ENCODE results near the gene ALKBH3. TPM values are rescaled to one million over a fixed set of nuclear protein-coding genes. Genes with fewer than 3 reads are reported as not detected.

Gene ALKBH3
- total and polyA plus RNA-seq, 2 experiments from 2014 or later: 10.7 to 10.8 TPM

- Histone ChIP-seq H3K4me1 (ENCODE audit: insufficient read depth) (peaks cover 12% of the 10 kb centered on the region), H4K20me1 (replicated peaks; ENCODE audit: insufficient read depth) (no peaks in the 10 kb centered on the region), H3F3A (replicated peaks; ENCODE audit: low read depth) (no peaks in the 10 kb centered on the region), H3K27me3 (ENCODE audit: insufficient read depth) (no peaks in the 10 kb centered on the region), H3K4me3 (no peak overlapping the region), H3K36me3 (ENCODE audit: insufficient read depth) (no peaks in the 10 kb centered on the region), H3K79me2 (replicated peaks; ENCODE audit: insufficient read depth) (no peaks in the 10 kb centered on the region), H2AFZ (no peak overlapping the region), H3K4me2 (no peak overlapping the region), H3K27ac (ENCODE audit: low read depth) (no peak overlapping the region), H3K9me2 (ENCODE audit: insufficient read depth) (peaks cover 9% of the 10 kb centered on the region)
- TF ChIP-seq CREB1 (CRISPR knock-in tag; IDR thresholded peaks at IDR 0.05; ENCODE audit: low read depth) (no peak), ZNF114 (CRISPR knock-in tag; IDR thresholded peaks at IDR 0.05) (no peak), POLR2AphosphoS5 (IDR thresholded peaks at IDR 0.05; ENCODE audit: low read depth) (no peak)
- no peak overlapping the region for H3K27ac Mint-ChIP-seq
- peaks cover 10% of the 10 kb centered on the region for H3K27me3 Mint-ChIP-seq (ENCODE audit: insufficient read depth, low read depth, poor library complexity)
- peaks cover 4% of the 10 kb centered on the region; the same call in 1 of the 3 replicates for H3K36me3 Mint-ChIP-seq (ENCODE audit: low read depth)
- DNase-seq (ENCODE audit: low spot score): no peak
- H3K4me3 Mint-ChIP-seq: no peak overlapping the region
- H3K4me1 Mint-ChIP-seq: peaks cover 23% of the 10 kb centered on the region
- H3K9me3 Mint-ChIP-seq: peaks cover 17% of the 10 kb centered on the region
- peak; percentile 54 for ATAC-seq
Observed at GRCh38 chr11:43962383-43963278, 82.0 kb downstream of the ALKBH3 start.

- H3K4me2 ChIP-seq: no peak overlapping the region
- H3K9me2 ChIP-seq (ENCODE audit: insufficient read depth): peaks cover 8% of the 10 kb centered on the region
- H2AFZ ChIP-seq: no peak overlapping the region
- peaks cover 18% of the 10 kb centered on the region for H3K4me1 Mint-ChIP-seq
- no peak overlapping the region for H3K4me3 ChIP-seq
- no peak overlapping the region for H3K4me3 Mint-ChIP-seq
- no peaks in the 10 kb centered on the region for H3K79me2 ChIP-seq (replicated peaks; ENCODE audit: insufficient read depth)
- H3F3A ChIP-seq (replicated peaks; ENCODE audit: low read depth): no peaks in the 10 kb centered on the region
- no peak for TF ChIP-seq POLR2AphosphoS5 (IDR thresholded peaks at IDR 0.05; ENCODE audit: low read depth)
- no peak for TF ChIP-seq NANOG (IDR thresholded peaks at IDR 0.05; ENCODE audit: borderline replicate concordance)
- TF ChIP-seq ZNF462 (CRISPR knock-in tag; IDR thresholded peaks at IDR 0.05): no peak
- no peak for TF ChIP-seq ETS1 (IDR thresholded peaks at IDR 0.05)
- no peak for TF ChIP-seq CREB1 (CRISPR knock-in tag; IDR thresholded peaks at IDR 0.05; ENCODE audit: low read depth)
- TF ChIP-seq STAT1 (IDR thresholded peaks at IDR 0.05; ENCODE audit: unreplicated experiment): no peak
- TF ChIP-seq CTCF (conservative IDR thresholded peaks at IDR 0.05; ENCODE audit: low read depth in 2 of 2): no peak
- no peak for TF ChIP-seq ZNF331 (CRISPR knock-in tag; IDR thresholded peaks at IDR 0.05; ENCODE audit: low read depth)
- TF ChIP-seq EZH2phosphoT487 (IDR thresholded peaks at IDR 0.05; ENCODE audit: unreplicated experiment): no peak
- no peak for TF ChIP-seq ZNF114 (CRISPR knock-in tag; IDR thresholded peaks at IDR 0.05)
- H3K4me1 ChIP-seq (ENCODE audit: insufficient read depth): peaks cover 6% of the 10 kb centered on the region
- peaks cover 15% of the 10 kb centered on the region for H3K9me3 Mint-ChIP-seq
- no peak overlapping the region for H3K27ac Mint-ChIP-seq
- no peaks in the 10 kb centered on the region for H3K27me3 ChIP-seq (ENCODE audit: insufficient read depth)
- H3K36me3 ChIP-seq (ENCODE audit: insufficient read depth): no peaks in the 10 kb centered on the region
- peaks cover 9% of the 10 kb centered on the region for H3K27me3 Mint-ChIP-seq (ENCODE audit: insufficient read depth, low read depth, poor library complexity)
- peaks cover 3% of the 10 kb centered on the region; the same call in 1 of the 3 replicates for H3K36me3 Mint-ChIP-seq (ENCODE audit: low read depth)
- no peak overlapping the region for H3K27ac ChIP-seq (ENCODE audit: low read depth)
- no peaks in the 10 kb centered on the region for H4K20me1 ChIP-seq (replicated peaks; ENCODE audit: insufficient read depth)
- DNase-seq (ENCODE audit: low spot score) (no peak), ATAC-seq (no peak)
Observed at GRCh38 chr11:43963279-43963620, 82.6 kb downstream of the ALKBH3 start.
